ENCODE data around the gene CCDC15. TPM values are rescaled to one million over a fixed set of nuclear protein-coding genes. Genes with fewer than 3 reads are reported as not detected.

CCDC15 gene
- total and polyA plus RNA-seq, 2 of the 13 experiments (the other 11 are each of a cell fraction or from before 2014, with no cell fraction given) = 2.2 to 4.6 TPM

DNA sequence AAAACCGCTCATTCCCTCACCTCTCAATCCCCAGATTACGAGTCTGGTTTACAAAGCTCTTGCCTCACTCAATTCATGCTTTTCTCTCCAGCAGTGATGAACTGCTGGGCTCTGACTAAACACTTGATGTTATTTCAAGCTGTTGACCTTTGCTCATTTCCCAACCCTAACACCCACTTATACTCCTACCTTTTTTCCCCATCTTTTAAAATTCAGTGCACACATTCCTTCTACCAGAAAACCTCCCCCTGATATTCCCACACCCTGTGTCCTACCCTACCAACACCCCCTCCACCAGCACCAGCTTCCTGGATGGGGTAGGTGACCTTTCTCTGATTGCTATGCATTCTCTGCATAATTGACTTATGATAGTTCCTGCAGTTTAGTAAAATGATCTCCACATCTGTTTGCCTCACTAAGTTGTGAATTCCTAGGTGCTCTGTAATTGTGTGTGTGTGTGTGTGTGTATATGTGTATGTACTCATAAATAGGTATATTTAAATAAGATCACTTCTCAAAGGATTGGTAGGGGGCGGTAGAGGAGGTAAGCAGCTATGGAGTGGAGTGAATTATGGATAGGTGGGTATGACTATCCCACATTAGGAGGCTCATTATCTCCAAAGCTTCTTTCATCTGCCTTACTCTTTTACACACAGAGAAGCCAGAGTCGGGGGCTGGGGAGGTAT lies 19.0 kb upstream of the CCDC15 start (continued):
- TF ChIP-seq, protein P1, sequence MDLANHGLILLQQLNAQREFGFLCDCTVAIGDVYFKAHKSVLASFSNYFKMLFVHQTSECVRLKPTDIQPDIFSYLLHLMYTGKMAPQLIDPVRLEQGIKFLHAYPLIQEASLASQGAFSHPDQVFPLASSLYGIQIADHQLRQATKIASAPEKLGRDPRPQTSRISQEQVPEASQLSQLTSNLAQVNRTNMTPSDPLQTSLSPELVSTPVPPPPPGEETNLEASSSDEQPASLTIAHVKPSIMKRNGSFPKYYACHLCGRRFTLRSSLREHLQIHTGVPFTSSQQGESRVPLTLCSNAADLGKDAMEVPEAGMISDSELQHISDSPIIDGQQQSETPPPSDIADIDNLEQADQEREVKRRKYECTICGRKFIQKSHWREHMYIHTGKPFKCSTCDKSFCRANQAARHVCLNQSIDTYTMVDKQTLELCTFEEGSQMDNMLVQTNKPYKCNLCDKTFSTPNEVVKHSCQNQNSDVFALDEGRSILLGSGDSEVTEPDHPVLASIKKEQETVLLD (CRISPR knock-in tag; IDR thresholded peaks at IDR 0.05; ENCODE audit: low read depth) = no peak
- no peak for TF ChIP-seq STAT5B (CRISPR knock-in tag; IDR thresholded peaks at IDR 0.05)
- TF ChIP-seq FOXM1 (CRISPR knock-in tag; IDR thresholded peaks at IDR 0.05) = no peak
- TF ChIP-seq CHD4 (IDR thresholded peaks at IDR 0.05; ENCODE audit: borderline replicate concordance, low read length) = peak; percentile 66; the same call in 1 of the 2 replicates
- TF ChIP-seq, protein P2, sequence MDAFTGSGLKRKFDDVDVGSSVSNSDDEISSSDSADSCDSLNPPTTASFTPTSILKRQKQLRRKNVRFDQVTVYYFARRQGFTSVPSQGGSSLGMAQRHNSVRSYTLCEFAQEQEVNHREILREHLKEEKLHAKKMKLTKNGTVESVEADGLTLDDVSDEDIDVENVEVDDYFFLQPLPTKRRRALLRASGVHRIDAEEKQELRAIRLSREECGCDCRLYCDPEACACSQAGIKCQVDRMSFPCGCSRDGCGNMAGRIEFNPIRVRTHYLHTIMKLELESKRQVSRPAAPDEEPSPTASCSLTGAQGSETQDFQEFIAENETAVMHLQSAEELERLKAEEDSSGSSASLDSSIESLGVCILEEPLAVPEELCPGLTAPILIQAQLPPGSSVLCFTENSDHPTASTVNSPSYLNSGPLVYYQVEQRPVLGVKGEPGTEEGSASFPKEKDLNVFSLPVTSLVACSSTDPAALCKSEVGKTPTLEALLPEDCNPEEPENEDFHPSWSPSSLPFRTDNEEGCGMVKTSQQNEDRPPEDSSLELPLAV (CRISPR knock-in tag; conservative IDR thresholded peaks at IDR 0.05; ENCODE audit: low read depth) = no peak
- TF ChIP-seq ZNF224 (CRISPR knock-in tag; IDR thresholded peaks at IDR 0.05) = no peak
- TF ChIP-seq, protein P3, sequence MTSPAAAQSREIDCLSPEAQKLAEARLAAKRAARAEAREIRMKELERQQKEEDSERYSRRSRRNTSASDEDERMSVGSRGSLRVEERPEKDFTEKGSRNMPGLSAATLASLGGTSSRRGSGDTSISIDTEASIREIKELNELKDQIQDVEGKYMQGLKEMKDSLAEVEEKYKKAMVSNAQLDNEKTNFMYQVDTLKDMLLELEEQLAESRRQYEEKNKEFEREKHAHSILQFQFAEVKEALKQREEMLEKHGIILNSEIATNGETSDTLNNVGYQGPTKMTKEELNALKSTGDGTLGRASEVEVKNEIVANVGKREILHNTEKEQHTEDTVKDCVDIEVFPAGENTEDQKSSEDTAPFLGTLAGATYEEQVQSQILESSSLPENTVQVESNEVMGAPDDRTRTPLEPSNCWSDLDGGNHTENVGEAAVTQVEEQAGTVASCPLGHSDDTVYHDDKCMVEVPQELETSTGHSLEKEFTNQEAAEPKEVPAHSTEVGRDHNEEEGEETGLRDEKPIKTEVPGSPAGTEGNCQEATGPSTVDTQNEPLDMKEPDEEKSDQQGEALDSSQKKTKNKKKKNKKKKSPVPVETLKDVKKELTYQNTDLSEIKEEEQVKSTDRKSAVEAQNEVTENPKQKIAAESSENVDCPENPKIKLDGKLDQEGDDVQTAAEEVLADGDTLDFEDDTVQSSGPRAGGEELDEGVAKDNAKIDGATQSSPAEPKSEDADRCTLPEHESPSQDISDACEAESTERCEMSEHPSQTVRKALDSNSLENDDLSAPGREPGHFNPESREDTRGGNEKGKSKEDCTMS (CRISPR knock-in tag; conservative IDR thresholded peaks at IDR 0.05) = no peak
- no peak for TF ChIP-seq PITX1 (CRISPR knock-in tag; IDR thresholded peaks at IDR 0.05)
- TF ChIP-seq DR1 (CRISPR knock-in tag; IDR thresholded peaks at IDR 0.05) = no peak
- TF ChIP-seq, protein P4, sequence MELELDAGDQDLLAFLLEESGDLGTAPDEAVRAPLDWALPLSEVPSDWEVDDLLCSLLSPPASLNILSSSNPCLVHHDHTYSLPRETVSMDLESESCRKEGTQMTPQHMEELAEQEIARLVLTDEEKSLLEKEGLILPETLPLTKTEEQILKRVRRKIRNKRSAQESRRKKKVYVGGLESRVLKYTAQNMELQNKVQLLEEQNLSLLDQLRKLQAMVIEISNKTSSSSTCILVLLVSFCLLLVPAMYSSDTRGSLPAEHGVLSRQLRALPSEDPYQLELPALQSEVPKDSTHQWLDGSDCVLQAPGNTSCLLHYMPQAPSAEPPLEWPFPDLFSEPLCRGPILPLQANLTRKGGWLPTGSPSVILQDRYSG (CRISPR knock-in tag; IDR thresholded peaks at IDR 0.05) = 0 out of 2 replicates have a peak, but pooled peaks have one; percentile 34
- TF ChIP-seq FOXK1 (CRISPR knock-in tag; IDR thresholded peaks at IDR 0.05; ENCODE audit: borderline replicate concordance, low read depth) = no peak
- TF ChIP-seq, protein P5, sequence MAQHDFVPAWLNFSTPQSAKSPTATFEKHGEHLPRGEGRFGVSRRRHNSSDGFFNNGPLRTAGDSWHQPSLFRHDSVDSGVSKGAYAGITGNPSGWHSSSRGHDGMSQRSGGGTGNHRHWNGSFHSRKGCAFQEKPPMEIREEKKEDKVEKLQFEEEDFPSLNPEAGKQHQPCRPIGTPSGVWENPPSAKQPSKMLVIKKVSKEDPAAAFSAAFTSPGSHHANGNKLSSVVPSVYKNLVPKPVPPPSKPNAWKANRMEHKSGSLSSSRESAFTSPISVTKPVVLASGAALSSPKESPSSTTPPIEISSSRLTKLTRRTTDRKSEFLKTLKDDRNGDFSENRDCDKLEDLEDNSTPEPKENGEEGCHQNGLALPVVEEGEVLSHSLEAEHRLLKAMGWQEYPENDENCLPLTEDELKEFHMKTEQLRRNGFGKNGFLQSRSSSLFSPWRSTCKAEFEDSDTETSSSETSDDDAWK (CRISPR knock-in tag; IDR thresholded peaks at IDR 0.05) = no peak
- no peak for TF ChIP-seq ESRRA (CRISPR knock-in tag; IDR thresholded peaks at IDR 0.05; ENCODE audit: low read depth)
- TF ChIP-seq, protein P6, sequence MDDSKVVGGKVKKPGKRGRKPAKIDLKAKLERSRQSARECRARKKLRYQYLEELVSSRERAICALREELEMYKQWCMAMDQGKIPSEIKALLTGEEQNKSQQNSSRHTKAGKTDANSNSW (CRISPR knock-in tag; IDR thresholded peaks at IDR 0.05; ENCODE audit: borderline replicate concordance) = no peak
- no peak for TF ChIP-seq BRD4 (CRISPR knock-in tag; IDR thresholded peaks at IDR 0.05)
- no peak for TF ChIP-seq CBX5 (CRISPR knock-in tag; IDR thresholded peaks at IDR 0.05; ENCODE audit: borderline replicate concordance)
- TF ChIP-seq, protein P7, sequence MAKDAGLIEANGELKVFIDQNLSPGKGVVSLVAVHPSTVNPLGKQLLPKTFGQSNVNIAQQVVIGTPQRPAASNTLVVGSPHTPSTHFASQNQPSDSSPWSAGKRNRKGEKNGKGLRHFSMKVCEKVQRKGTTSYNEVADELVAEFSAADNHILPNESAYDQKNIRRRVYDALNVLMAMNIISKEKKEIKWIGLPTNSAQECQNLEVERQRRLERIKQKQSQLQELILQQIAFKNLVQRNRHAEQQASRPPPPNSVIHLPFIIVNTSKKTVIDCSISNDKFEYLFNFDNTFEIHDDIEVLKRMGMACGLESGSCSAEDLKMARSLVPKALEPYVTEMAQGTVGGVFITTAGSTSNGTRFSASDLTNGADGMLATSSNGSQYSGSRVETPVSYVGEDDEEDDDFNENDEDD (CRISPR knock-in tag; IDR thresholded peaks at IDR 0.05; ENCODE audit: borderline replicate concordance) = no peak
- TF ChIP-seq ZBTB7B (CRISPR knock-in tag; IDR thresholded peaks at IDR 0.05) = no peak

Measured in HepG2 (cell line).